ENCODE data around the gene MANSC1.

DNA sequence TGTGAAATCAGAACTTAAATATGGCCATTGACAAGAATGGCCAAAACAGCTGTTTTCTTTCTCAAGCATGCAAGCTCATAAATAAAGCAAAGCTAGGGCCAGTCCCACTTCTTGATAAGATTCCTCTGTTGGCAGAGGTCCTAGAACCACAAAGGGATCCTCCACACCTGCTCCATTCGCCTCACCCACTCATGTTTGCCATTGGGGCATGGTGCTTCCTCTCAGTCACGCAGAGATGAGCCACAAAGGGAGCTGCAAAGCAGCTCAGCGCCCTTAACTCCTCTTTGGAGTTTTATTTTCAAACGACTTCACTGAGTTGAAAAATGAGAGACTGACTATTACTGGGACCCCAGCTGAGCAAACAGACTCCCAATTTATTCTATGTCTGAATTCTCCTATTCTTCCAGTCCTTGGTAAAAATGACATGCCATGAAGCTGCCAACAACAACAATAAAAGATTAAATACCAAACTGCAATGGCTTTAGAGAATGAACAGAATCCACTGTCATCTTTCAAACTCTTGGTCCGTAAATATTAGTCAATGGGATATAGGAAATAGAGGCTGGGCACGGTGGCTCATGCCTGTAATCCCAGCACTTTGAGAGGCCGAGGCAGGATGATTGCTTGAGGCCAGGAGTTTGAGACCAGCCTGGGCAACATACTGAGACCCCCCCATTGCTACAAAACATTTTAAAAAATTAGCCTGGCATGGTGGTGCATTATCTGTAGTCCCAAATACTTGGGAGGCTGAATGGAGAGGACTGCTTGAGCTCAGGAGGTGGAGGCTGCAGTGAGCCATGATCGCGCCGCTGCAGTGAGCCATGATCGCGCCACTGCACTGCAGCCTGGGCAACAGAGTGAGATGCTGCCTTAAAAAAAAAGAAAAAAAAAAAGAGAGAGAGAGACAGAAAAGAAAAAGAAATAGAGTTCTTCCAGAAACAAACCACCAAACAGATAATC lies 16.4 kb downstream of the MANSC1 start:
- no peak for TF ChIP-seq DPF2 (IDR thresholded peaks at IDR 0.05)
- TF ChIP-seq, protein P1, sequence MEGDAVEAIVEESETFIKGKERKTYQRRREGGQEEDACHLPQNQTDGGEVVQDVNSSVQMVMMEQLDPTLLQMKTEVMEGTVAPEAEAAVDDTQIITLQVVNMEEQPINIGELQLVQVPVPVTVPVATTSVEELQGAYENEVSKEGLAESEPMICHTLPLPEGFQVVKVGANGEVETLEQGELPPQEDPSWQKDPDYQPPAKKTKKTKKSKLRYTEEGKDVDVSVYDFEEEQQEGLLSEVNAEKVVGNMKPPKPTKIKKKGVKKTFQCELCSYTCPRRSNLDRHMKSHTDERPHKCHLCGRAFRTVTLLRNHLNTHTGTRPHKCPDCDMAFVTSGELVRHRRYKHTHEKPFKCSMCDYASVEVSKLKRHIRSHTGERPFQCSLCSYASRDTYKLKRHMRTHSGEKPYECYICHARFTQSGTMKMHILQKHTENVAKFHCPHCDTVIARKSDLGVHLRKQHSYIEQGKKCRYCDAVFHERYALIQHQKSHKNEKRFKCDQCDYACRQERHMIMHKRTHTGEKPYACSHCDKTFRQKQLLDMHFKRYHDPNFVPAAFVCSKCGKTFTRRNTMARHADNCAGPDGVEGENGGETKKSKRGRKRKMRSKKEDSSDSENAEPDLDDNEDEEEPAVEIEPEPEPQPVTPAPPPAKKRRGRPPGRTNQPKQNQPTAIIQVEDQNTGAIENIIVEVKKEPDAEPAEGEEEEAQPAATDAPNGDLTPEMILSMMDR (IDR thresholded peaks at IDR 0.05 in 2 of 3, conservative IDR thresholded peaks at IDR 0.05 in 1 of 3; ENCODE audit: control insufficient read depth in 2 of 3, extremely low read depth in 1 of 3, insufficient read depth in 1 of 3, low read depth in 3 of 3, low read length in 3 of 3): no peak
- no peak for TF ChIP-seq NR2C1 (IDR thresholded peaks at IDR 0.05)
- TF ChIP-seq, protein P2, sequence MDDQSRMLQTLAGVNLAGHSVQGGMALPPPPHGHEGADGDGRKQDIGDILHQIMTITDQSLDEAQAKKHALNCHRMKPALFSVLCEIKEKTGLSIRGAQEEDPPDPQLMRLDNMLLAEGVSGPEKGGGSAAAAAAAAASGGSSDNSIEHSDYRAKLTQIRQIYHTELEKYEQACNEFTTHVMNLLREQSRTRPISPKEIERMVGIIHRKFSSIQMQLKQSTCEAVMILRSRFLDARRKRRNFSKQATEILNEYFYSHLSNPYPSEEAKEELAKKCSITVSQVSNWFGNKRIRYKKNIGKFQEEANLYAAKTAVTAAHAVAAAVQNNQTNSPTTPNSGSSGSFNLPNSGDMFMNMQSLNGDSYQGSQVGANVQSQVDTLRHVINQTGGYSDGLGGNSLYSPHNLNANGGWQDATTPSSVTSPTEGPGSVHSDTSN (IDR thresholded peaks at IDR 0.05; ENCODE audit: insufficient replicate concordance, low read depth, low read length): no peak
- TF ChIP-seq, protein P3, sequence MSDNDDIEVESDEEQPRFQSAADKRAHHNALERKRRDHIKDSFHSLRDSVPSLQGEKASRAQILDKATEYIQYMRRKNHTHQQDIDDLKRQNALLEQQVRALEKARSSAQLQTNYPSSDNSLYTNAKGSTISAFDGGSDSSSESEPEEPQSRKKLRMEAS (IDR thresholded peaks at IDR 0.05; ENCODE audit: low read depth, low read length): no peak
- TF ChIP-seq CBFB (IDR thresholded peaks at IDR 0.05; ENCODE audit: low read depth): no peak
- no peak for TF ChIP-seq FOS (IDR thresholded peaks at IDR 0.05; ENCODE audit: borderline replicate concordance, extremely low read depth, insufficient read length)
- no peak for TF ChIP-seq POLR2AphosphoS5 (IDR thresholded peaks at IDR 0.05; ENCODE audit: low read length)
- TF ChIP-seq SIN3A (IDR thresholded peaks at IDR 0.05; ENCODE audit: low read depth, low read length): no peak
- TF ChIP-seq LARP7 (IDR thresholded peaks at IDR 0.05): no peak
- TF ChIP-seq, protein P4, sequence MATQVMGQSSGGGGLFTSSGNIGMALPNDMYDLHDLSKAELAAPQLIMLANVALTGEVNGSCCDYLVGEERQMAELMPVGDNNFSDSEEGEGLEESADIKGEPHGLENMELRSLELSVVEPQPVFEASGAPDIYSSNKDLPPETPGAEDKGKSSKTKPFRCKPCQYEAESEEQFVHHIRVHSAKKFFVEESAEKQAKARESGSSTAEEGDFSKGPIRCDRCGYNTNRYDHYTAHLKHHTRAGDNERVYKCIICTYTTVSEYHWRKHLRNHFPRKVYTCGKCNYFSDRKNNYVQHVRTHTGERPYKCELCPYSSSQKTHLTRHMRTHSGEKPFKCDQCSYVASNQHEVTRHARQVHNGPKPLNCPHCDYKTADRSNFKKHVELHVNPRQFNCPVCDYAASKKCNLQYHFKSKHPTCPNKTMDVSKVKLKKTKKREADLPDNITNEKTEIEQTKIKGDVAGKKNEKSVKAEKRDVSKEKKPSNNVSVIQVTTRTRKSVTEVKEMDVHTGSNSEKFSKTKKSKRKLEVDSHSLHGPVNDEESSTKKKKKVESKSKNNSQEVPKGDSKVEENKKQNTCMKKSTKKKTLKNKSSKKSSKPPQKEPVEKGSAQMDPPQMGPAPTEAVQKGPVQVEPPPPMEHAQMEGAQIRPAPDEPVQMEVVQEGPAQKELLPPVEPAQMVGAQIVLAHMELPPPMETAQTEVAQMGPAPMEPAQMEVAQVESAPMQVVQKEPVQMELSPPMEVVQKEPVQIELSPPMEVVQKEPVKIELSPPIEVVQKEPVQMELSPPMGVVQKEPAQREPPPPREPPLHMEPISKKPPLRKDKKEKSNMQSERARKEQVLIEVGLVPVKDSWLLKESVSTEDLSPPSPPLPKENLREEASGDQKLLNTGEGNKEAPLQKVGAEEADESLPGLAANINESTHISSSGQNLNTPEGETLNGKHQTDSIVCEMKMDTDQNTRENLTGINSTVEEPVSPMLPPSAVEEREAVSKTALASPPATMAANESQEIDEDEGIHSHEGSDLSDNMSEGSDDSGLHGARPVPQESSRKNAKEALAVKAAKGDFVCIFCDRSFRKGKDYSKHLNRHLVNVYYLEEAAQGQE (IDR thresholded peaks at IDR 0.05; ENCODE audit: low read depth, low read length): no peak

Measured in GM12878 (cell line).